ENCODE data around the gene DTWD2.

GRCh38 chr5:118923295-118924005 lies 64.9 kb downstream of the DTWD2 start:
- no peak for TF ChIP-seq CTCF (IDR thresholded peaks at IDR 0.05; ENCODE audit: low read depth, low read length, poor library complexity, severe bottlenecking)
- TF ChIP-seq EZH2phosphoT487 (IDR thresholded peaks at IDR 0.05; ENCODE audit: borderline replicate concordance, low read length), result no peak

Data from DOHH2 (cell line).